Measurements from ENCODE around the gene CELF4.

Gene CELF4

GRCh38 chr18:37545461-37546271, 19.9 kb downstream of the CELF4 start:
- no peak for DNase-seq

- DNase-seq, result no peak
Measured at GRCh38 chr18:37544713-37545112, 20.9 kb downstream of the CELF4 start.

GRCh38 chr18:37544217-37544616, 21.4 kb downstream of the CELF4 start:
- DNase-seq, result no peak

- DNase-seq, result no peak
Measured at GRCh38 chr18:37543321-37543720, 22.3 kb downstream of the CELF4 start.

- no peak for DNase-seq
Measured at GRCh38 chr18:37541517-37541916, 24.1 kb downstream of the CELF4 start.

- no peak for DNase-seq
Measured at GRCh38 chr18:37540424-37541138, 25.0 kb downstream of the CELF4 start.

- DNase-seq, result no peak
Measured at GRCh38 chr18:37539236-37539635, 26.4 kb downstream of the CELF4 start.

GRCh38 chr18:37538526-37539205, 26.9 kb downstream of the CELF4 start:
- DNase-seq, result no peak

GRCh38 chr18:37537868-37538525, 27.6 kb downstream of the CELF4 start:
- DNase-seq, result peak; percentile 27

GRCh38 chr18:37536656-37537055, 28.9 kb downstream of the CELF4 start:
- no peak for DNase-seq

GRCh38 chr18:37535968-37536367, 29.6 kb downstream of the CELF4 start:
- DNase-seq, result no peak

GRCh38 chr18:37534627-37535026, 31.0 kb downstream of the CELF4 start:
- DNase-seq, result no peak

- DNase-seq, result no peak
Measured at GRCh38 chr18:37533647-37534584, 31.7 kb downstream of the CELF4 start.

- DNase-seq, result no peak
Measured at GRCh38 chr18:37532917-37533316, 32.7 kb downstream of the CELF4 start.

- no peak for DNase-seq
Measured at GRCh38 chr18:37529863-37530262, 35.7 kb downstream of the CELF4 start.

- DNase-seq, result no peak
Measured at GRCh38 chr18:37529296-37529695, 36.3 kb downstream of the CELF4 start.

- DNase-seq, result no peak
Measured at GRCh38 chr18:37527395-37527794, 38.2 kb downstream of the CELF4 start.

- DNase-seq, result no peak
Measured at GRCh38 chr18:37525262-37525585, 40.4 kb downstream of the CELF4 start.

- no peak for DNase-seq
Measured at GRCh38 chr18:37524498-37525261, 40.9 kb downstream of the CELF4 start.

GRCh38 chr18:37524139-37524497, 41.5 kb downstream of the CELF4 start:
- no peak for DNase-seq

Measured in activated naive CD4-positive, alpha-beta T cell treated with Interleukin-2 at 50 U/mL for 16 hours (primary cell).